ENCODE data around the gene CCR6. TPM values are rescaled to one million over a fixed set of nuclear protein-coding genes. Genes with fewer than 3 reads are reported as not detected.

The CCR6 gene
- total and polyA plus RNA-seq, 2 of the 13 experiments (the other 11 are each of a cell fraction or from before 2014, with no cell fraction given) = 4.5 to 8.7 TPM

DNA sequence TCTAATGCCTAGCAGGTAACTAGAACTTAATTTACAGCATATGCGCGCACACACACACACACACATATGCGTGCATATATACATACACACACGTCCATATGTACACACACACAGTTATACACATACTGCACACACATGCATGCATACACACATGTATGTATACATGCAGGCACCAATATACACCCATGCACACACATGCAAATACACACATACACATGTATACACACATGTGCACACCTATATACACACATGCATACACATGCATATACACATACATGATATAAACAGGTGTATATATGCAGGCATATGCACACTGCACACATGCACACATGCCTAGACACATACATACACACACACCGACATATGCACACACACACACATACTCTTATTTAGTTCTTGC lies 1.9 kb downstream of the CCR6 start:
- ATAC-seq (no peak), DNase-seq (ENCODE audit: low spot score) (no peak), FAIRE-seq (no peak)
- intact Hi-C loops (cut with micrococcal nuclease; ENCODE audit: unreplicated experiment) (loop anchor here (5.0 kb wide), 1 partner anchor 47 kb away; no protein-coding TSS in a partner anchor), in situ Hi-C loops (cut with HindIII; ENCODE audit: extremely low pct_ligation_motif_present, low pct_unique_long_range_greater_than_20kb) (loop anchor here (25.0 kb wide), 1 partner anchor 112 kb away; no protein-coding TSS in a partner anchor)
- POLR2A ChIA-PET = no interaction called here
- Histone ChIP-seq H3K4me2 (ENCODE audit: low read depth, low read length) (peak overlapping the region; percentile 80; the same call in 1 of the 2 replicates), H2AFZ (ENCODE audit: low read length) (no peak overlapping the region), H3K79me2 (ENCODE audit: insufficient read depth, low read length) (peaks cover 9% of the 10 kb centered on the region), H4K20me1 (ENCODE audit: insufficient read depth, low read length) (no peaks in the 10 kb centered on the region), H3K27ac (ENCODE audit: extremely low read length, insufficient read depth, low read length) (no peak overlapping the region), H3K4me3 (replicated peaks in 1 of 3; ENCODE audit: insufficient read depth in 1 of 3, low read depth in 2 of 3, low read length in 3 of 3) (no peak overlapping the region), H3K4me1 (ENCODE audit: insufficient read depth, low read length) (peaks cover 72% of the 10 kb centered on the region), H3K9ac (ENCODE audit: insufficient read depth, low read depth, low read length) (no peak overlapping the region), H3K27me3 (ENCODE audit: control insufficient read depth in 1 of 2, insufficient read depth in 2 of 2, low read length in 2 of 2) (no peaks in the 10 kb centered on the region), H3K36me3 (replicated peaks in 1 of 2; ENCODE audit: control insufficient read depth in 1 of 2, insufficient read depth in 2 of 2, low read length in 2 of 2) (0 out of 5 replicates have a peak, but pooled peaks cover 0 to 4% of the 10 kb centered on the region in 2 experiments), H3K9me3 (ENCODE audit: low read length) (peaks cover 7% of the 10 kb centered on the region)
- CTCF ChIA-PET (ENCODE audit: low intra/inter-chr PET ratio, low total read pairs) = no interaction called here
- 92% methylated on average over 5 of the region's 5 CpGs for WGBS (ENCODE audit: low lambda C conversion rate)
- no peak for TF ChIP-seq NR2F1 (CRISPR knock-in tag; IDR thresholded peaks at IDR 0.05)
- TF ChIP-seq, protein P1, sequence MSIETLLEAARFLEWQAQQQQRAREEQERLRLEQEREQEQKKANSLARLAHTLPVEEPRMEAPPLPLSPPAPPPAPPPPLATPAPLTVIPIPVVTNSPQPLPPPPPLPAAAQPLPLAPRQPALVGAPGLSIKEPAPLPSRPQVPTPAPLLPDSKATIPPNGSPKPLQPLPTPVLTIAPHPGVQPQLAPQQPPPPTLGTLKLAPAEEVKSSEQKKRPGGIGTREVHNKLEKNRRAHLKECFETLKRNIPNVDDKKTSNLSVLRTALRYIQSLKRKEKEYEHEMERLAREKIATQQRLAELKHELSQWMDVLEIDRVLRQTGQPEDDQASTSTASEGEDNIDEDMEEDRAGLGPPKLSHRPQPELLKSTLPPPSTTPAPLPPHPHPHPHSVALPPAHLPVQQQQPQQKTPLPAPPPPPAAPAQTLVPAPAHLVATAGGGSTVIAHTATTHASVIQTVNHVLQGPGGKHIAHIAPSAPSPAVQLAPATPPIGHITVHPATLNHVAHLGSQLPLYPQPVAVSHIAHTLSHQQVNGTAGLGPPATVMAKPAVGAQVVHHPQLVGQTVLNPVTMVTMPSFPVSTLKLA (IDR thresholded peaks at IDR 0.05) = peak; percentile 96
- TF ChIP-seq NCOA2 (CRISPR knock-in tag; IDR thresholded peaks at IDR 0.05) = no peak
- TF ChIP-seq TBX2 (CRISPR knock-in tag; IDR thresholded peaks at IDR 0.05; ENCODE audit: borderline replicate concordance) = no peak
- TF ChIP-seq, protein P2, sequence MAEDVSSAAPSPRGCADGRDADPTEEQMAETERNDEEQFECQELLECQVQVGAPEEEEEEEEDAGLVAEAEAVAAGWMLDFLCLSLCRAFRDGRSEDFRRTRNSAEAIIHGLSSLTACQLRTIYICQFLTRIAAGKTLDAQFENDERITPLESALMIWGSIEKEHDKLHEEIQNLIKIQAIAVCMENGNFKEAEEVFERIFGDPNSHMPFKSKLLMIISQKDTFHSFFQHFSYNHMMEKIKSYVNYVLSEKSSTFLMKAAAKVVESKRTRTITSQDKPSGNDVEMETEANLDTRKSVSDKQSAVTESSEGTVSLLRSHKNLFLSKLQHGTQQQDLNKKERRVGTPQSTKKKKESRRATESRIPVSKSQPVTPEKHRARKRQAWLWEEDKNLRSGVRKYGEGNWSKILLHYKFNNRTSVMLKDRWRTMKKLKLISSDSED (CRISPR knock-in tag; IDR thresholded peaks at IDR 0.05) = no peak
- TF ChIP-seq ADNP (CRISPR knock-in tag; IDR thresholded peaks at IDR 0.05) = no peak
- no peak for TF ChIP-seq PHF8 (CRISPR knock-in tag; IDR thresholded peaks at IDR 0.05)
- TF ChIP-seq, protein P3, sequence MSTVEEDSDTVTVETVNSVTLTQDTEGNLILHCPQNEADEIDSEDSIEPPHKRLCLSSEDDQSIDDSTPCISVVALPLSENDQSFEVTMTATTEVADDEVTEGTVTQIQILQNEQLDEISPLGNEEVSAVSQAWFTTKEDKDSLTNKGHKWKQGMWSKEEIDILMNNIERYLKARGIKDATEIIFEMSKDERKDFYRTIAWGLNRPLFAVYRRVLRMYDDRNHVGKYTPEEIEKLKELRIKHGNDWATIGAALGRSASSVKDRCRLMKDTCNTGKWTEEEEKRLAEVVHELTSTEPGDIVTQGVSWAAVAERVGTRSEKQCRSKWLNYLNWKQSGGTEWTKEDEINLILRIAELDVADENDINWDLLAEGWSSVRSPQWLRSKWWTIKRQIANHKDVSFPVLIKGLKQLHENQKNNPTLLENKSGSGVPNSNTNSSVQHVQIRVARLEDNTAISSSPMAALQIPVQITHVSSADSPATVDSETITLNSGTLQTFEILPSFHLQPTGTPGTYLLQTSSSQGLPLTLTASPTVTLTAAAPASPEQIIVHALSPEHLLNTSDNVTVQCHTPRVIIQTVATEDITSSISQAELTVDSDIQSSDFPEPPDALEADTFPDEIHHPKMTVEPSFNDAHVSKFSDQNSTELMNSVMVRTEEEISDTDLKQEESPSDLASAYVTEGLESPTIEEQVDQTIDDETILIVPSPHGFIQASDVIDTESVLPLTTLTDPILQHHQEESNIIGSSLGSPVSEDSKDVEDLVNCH (CRISPR knock-in tag; IDR thresholded peaks at IDR 0.05) = no peak
- TF ChIP-seq PCBP1 (IDR thresholded peaks at IDR 0.05; ENCODE audit: borderline replicate concordance, low read depth, low read length) = no peak
- no peak for TF ChIP-seq SNRNP70 (IDR thresholded peaks at IDR 0.05; ENCODE audit: low read depth, low read length)
- peak; percentile 46; the same call in 1 of the 2 replicates for TF ChIP-seq HOXA9 (CRISPR knock-in tag; IDR thresholded peaks at IDR 0.05; ENCODE audit: borderline replicate concordance)
- TF ChIP-seq ZFX (CRISPR knock-in tag; IDR thresholded peaks at IDR 0.05; ENCODE audit: low read depth) = no peak
- BruUV-seq (replicated peaks) = no TSS peak

Measured in HepG2 (cell line).